ENCODE data around the gene SCNN1A. TPM values are rescaled to one million over a fixed set of nuclear protein-coding genes. Genes with fewer than 3 reads are reported as not detected.
A peak's percentile ranks its signal among the peaks of the same experiment; 100 is the strongest.

SCNN1A gene
- total RNA-seq, 2 donors from 2014 or later: 16.4 to 33.5 TPM

DNA sequence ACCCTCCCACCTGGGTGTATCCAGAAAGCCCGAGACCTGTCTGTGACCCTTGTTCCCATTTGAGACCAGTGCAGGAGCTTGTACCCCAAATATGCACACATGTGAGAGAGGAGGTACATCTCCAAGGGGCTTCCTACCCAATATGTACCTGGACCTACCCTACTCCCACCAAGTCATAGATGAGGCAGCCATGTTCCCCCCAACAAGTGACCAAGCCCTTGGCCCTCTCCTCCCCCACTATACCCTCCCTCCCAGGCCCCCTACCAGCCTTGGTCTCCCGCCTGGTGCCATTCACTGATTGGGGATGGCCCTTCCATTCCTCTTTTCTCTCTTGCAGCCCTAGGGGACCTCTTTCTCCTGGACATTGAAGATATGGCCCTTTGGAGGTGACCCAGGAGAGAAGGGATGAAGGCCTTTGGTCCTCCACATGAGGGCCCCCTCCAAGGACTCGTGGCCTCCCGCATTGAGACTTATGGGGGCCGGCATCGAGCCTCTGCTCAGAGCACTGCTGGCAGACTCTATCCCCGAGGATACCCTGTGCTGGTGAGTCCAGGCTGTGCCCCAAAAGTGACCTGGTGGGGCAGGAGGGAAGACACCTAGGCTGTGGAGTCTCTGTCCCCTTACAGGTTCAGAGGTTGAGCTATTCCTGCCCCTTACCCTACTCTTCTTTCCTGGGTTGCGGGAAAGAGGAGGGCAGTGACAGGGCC, 63.4 kb downstream of the SCNN1A start:
- ATAC-seq (ENCODE audit: insufficient number of reproducible peaks, low FRiP score, low read depth): no peak
- Histone ChIP-seq H3K9me3 (no peaks in the 10 kb centered on the region), H3K4me3 (no peak overlapping the region), H3K27me3 (replicated peaks; ENCODE audit: insufficient read depth) (no peaks in the 10 kb centered on the region), H3K4me1 (ENCODE audit: control insufficient read depth in 1 of 2, low read depth in 2 of 2) (peaks cover 5 to 12% of the 10 kb centered on the region in 2 donors), H3K27ac (no peak overlapping the region), H3K36me3 (no peaks in the 10 kb centered on the region)
- TF ChIP-seq, protein P1, sequence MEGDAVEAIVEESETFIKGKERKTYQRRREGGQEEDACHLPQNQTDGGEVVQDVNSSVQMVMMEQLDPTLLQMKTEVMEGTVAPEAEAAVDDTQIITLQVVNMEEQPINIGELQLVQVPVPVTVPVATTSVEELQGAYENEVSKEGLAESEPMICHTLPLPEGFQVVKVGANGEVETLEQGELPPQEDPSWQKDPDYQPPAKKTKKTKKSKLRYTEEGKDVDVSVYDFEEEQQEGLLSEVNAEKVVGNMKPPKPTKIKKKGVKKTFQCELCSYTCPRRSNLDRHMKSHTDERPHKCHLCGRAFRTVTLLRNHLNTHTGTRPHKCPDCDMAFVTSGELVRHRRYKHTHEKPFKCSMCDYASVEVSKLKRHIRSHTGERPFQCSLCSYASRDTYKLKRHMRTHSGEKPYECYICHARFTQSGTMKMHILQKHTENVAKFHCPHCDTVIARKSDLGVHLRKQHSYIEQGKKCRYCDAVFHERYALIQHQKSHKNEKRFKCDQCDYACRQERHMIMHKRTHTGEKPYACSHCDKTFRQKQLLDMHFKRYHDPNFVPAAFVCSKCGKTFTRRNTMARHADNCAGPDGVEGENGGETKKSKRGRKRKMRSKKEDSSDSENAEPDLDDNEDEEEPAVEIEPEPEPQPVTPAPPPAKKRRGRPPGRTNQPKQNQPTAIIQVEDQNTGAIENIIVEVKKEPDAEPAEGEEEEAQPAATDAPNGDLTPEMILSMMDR (IDR thresholded peaks at IDR 0.05): no peak
- DNase-seq (ENCODE audit: low spot score): no peak

DNA sequence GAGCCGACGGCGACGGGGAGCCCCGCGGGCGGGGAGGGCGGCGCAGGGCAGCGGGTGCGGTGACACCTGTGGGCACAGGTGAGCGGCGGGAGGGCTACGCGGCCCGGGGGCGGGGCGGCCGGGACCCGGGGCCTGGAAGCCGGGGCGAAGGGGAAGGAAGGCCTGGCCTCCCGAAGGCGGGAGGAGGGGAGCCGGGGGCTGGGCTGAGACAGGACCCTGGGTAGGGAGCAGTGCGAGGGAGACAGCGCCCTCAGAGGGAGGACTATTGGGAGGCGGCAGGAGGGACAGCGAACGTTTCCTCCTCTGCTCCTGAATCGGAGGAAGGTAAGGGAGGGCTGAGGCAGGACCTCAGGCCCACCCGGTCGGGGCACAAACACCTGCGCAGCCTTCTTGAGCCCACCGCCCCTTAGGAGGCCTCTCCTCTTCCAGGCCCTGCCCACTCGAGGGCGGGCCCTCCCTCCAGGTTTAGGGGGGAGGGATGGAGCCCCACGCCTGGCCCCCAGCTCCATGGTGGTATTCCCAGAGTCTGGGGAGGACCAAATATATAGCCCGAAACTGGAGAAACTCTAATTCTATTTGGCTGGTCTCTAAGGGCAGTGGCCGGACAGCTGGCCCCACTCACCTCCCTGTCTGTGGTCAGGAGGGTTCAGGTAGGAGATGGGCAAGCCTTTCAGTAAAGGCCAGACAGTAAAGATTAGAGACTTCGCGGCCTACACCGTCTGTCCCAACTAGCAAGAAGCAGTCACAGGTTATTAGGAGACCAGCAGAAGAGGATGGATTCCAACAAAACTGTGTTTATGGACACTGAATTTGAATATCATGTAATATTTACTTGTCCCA, 64.4 kb downstream of the SCNN1A start:
- H3K27ac ChIP-seq: no peak overlapping the region
- no peaks in the 10 kb centered on the region for H3K36me3 ChIP-seq
- DNase-seq (ENCODE audit: low spot score): no peak
- TF ChIP-seq, protein P1 (IDR thresholded peaks at IDR 0.05): no peak
- no peak for ATAC-seq (ENCODE audit: insufficient number of reproducible peaks, low FRiP score, low read depth)
- peaks cover 5 to 12% of the 10 kb centered on the region in 2 donors for H3K4me1 ChIP-seq (ENCODE audit: control insufficient read depth in 1 of 2, low read depth in 2 of 2)
- H3K27me3 ChIP-seq (replicated peaks; ENCODE audit: insufficient read depth): no peaks in the 10 kb centered on the region
- no peaks in the 10 kb centered on the region for H3K9me3 ChIP-seq
- peak overlapping the region; percentile 63 for H3K4me3 ChIP-seq

DNA sequence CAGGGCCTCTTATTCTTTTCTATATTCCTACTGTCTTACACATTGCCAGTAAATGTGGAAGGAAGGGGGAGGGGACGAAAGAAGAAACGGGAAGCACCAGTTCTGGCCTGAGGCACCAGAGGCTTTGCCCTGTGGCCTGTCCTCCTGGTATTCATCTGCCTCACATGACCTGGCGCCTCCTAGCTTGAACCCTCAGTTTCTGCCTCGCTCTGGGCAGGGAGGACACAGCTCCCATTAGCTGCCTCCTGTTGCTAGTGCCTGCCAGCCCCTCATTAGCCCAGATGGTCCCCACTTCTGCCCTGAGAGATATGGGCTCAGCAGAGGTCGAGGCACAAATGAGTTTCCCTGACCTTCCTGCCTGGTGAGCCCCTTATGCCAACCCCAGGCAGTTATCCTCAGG, 67.8 kb downstream of the SCNN1A start:
- DNase-seq (ENCODE audit: low spot score) (no peak), ATAC-seq (ENCODE audit: insufficient number of reproducible peaks, low FRiP score, low read depth) (no peak)
- Histone ChIP-seq H3K4me3 (no peak overlapping the region), H3K4me1 (ENCODE audit: control insufficient read depth in 1 of 2, low read depth in 2 of 2) (peaks cover 5 to 12% of the 10 kb centered on the region in 2 donors), H3K27ac (no peak overlapping the region), H3K36me3 (no peaks in the 10 kb centered on the region), H3K9me3 (no peaks in the 10 kb centered on the region), H3K27me3 (replicated peaks; ENCODE audit: insufficient read depth) (no peaks in the 10 kb centered on the region)
- TF ChIP-seq, protein P1 (IDR thresholded peaks at IDR 0.05): no peak

DNA sequence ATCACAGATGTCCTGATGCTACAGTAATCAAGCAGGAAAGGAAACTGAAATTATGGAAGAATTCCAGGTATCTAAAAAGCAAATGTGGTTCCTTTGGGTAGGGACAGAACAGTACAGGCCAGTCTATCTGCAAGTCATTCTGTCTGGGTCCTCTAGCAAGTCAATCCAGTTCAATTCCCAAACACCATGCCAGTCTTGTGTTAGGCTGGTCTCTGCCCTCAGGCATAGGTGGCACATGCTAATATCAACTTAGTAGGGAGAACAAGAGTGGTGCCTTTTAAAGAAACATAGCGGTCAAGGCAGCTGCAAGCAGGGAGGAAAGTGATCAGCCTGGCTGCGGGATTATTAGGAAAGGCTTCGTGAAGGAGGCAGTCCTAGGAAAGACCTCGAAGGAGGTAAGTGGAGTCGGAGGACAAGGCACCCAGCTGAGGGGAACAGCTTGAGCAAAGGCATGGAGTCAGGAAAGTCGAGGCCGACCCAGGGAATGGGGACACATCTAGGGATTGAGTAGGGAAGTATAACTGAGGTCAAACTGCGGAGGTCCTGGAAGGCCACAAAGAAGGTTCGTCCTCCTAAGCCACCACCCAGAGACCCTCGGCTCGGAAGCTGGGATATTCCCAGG, 68.7 kb downstream of the SCNN1A start:
- Histone ChIP-seq H3K27me3 (replicated peaks; ENCODE audit: insufficient read depth) (no peaks in the 10 kb centered on the region), H3K27ac (no peak overlapping the region), H3K9me3 (no peaks in the 10 kb centered on the region), H3K36me3 (no peaks in the 10 kb centered on the region), H3K4me3 (no peak overlapping the region), H3K4me1 (ENCODE audit: control insufficient read depth in 1 of 2, low read depth in 2 of 2) (peaks cover 5 to 12% of the 10 kb centered on the region in 2 donors)
- no peak for ATAC-seq (ENCODE audit: insufficient number of reproducible peaks, low FRiP score, low read depth)
- DNase-seq (ENCODE audit: low spot score): no peak
- TF ChIP-seq, protein P1 (IDR thresholded peaks at IDR 0.05): no peak

DNA sequence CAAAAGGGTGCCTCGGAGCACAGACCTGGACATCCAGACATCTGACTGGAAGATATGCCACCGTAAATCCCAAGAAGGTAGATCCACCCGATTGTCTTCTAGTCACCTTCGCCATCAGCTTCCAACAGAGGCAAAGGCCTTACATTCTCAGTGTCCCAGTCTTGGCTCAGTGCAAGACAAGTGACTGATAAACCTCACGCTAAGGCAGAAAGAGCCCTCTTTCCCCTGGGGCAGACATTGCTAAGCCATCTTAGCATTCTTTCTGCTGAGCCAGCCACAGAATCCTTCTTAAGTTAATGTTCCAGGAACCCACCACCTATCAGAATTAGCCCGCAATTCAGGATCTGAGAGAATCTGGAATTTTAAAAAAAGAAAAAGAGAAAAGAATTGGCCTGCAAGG, 69.2 kb downstream of the SCNN1A start:
- DNase-seq (ENCODE audit: low spot score): no peak
- no peak for ATAC-seq (ENCODE audit: insufficient number of reproducible peaks, low FRiP score, low read depth)
- Histone ChIP-seq H3K4me3 (no peak overlapping the region), H3K9me3 (no peaks in the 10 kb centered on the region), H3K36me3 (no peaks in the 10 kb centered on the region), H3K27me3 (replicated peaks; ENCODE audit: insufficient read depth) (no peaks in the 10 kb centered on the region), H3K4me1 (ENCODE audit: control insufficient read depth in 1 of 2, low read depth in 2 of 2) (peaks cover 5 to 12% of the 10 kb centered on the region in 2 donors), H3K27ac (no peak overlapping the region)
- TF ChIP-seq, protein P1 (IDR thresholded peaks at IDR 0.05): no peak
